OCI-M1 (cell line): ENCODE results near the gene DENND1A.

ENCODE experiments used
- DNase-seq: peaks from one replicate; lab custom pipeline; 2025; lab: John Stamatoyannopoulos, UW

DENND1A gene

DNA sequence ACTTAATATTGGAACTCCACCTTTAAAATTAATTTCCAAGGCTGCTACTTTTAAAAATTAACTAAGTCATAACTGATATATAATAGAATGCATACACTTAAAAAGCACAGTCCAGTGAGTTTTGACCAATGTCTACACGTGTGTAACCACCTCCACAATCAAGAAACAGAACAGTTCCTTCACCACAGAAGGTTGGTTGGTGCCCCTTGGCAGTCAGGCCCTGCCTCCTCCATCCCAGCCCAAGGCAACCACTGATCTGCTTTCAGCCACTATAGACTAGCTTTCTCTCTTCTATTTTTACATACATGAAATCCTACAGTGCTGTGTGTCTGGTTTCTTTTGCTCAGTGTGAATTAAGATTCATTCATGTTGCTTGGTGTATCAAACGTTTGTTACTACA is 358.7 kb downstream of the DENND1A start:
- DNase-seq, result no peak

- DNase-seq, result no peak
These were observed 360.9 kb downstream of the DENND1A start for GRCh38 chr9:123568691-123569688.

DNA sequence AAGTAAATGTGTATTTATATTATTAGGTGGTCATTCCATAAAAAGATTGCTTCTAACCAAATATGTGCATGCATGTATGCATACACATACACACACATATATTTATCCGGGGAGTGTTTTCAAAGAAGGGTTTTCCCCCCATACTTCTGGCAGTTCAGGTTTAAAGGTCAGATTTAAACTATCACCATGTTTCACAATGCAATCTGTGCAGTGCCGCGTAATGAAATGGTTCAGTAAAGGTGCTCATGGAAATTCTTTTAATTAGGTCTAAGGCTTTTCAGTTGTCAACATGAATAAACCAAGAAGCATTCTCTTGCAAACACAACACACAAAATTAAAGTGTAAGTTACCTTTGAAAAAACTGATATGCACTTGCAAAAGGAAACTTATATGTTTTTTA is 362.9 kb downstream of the DENND1A start:
- DNase-seq, result no peak

DNA sequence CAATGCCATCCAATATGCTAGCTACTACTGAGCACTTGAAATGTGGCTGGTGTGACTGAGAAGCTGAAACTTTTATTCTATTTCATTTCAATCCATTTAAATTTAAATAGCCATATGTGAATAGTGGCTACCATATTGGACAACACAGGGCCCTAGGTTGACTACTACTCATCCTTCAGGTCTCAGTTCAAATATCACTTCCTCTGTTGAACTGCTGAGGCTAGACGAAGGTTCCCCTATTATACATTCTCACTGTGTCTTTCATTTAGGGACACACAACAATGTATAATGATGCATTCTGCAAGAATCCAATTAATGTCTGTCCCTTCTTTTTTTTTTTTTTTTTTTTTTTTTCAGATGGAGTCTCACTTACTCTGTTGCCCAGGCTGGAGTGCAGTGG is 365.3 kb downstream of the DENND1A start:
- DNase-seq, result no peak

GRCh38 chr9:123562844-123563346 is 367.0 kb downstream of the DENND1A start:
- peak; percentile 19 for DNase-seq

GRCh38 chr9:123561046-123561445 is 368.9 kb downstream of the DENND1A start:
- no peak for DNase-seq

GRCh38 chr9:123556464-123557435 is 373.2 kb downstream of the DENND1A start:
- DNase-seq, result peak; percentile 11

GRCh38 chr9:123555646-123556045 is 374.3 kb downstream of the DENND1A start:
- DNase-seq, result no peak

GRCh38 chr9:123552530-123552929 is 377.4 kb downstream of the DENND1A start:
- no peak for DNase-seq

DNA sequence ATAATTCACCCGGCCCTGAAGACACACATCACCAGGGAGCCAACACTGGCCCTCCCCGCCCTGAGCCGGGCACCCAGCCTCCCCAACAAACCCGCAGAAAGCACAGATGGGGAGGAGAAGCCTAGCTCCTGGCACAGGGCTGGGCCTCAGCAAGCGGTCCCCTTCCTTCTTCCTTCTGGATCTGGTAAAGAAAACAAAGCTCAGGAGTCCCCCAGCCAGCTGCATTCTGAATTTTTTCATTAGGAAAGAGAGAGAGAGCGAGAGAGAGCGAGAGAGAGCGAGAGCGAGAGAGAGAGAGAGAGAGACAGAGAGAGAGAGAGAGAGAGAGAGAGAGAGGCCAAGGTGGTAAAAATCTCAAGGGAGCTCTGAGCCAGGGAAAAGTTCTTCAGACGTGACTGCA is 378.2 kb downstream of the DENND1A start:
- DNase-seq, result no peak

DNA sequence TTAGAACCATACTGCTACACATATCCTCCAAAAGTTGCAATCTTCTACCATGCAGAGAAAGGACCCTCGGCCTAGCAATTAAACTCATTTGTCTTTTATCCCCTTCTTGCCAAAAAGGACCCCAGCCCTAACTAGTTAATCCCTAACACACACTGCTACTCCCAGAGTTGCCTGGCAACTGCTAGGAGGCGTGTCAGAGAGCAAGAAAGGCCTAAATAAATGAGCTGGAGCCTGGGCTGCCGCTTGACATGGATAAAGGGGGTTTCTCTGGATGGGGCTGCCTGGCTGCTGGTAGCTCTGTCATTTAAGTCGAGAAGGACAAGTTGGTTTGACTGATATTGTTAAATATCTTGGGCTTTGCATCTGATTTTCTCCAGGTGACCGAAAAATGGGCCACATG is 379.1 kb downstream of the DENND1A start:
- DNase-seq, result no peak

GRCh38 chr9:123550012-123550411 is 379.9 kb downstream of the DENND1A start:
- DNase-seq, result peak; percentile 25

GRCh38 chr9:123548741-123549545 is 381.0 kb downstream of the DENND1A start:
- DNase-seq, result peak; percentile 78

DNA sequence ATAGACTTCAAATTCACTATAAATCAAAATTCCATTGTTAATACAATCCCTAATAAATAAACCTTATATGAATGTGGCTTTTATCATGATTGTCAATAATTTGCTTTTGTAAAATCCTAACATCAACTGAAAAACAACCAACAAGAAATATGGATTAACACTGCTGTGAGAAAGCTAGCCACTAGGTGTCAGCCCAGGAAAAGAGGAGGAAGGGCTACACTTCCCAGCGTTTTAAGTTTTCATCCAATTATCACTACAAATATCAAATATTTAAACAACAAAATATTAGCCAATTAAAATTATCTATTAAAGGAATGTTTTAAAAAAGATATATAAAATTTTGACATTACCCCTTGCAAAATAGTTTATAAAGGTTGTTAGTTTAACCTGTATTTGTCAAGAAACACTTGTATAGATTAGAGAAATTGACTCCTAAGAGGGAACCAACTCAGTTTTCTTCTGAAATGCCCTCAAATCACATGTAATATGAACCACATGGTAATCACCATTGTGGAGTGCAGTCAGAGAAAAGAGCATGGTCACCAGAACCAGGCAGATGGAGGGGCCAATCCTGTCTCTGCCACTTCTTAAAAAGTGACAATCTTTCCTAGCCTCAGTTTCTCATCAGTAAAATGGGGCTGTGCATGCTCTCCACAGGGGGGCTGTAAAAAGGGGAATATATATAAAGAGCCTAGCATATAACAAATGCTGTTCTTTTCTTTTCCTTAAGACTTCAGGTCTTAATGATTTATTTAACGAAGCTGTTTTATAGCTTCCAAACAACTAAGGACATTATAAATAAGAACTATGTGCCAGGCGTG is 385.7 kb downstream of the DENND1A start:
- peak; percentile 55 for DNase-seq

GRCh38 chr9:123543492-123543891 is 386.4 kb downstream of the DENND1A start:
- DNase-seq, result no peak

GRCh38 chr9:123542435-123543225 is 387.3 kb downstream of the DENND1A start:
- no peak for DNase-seq

DNA sequence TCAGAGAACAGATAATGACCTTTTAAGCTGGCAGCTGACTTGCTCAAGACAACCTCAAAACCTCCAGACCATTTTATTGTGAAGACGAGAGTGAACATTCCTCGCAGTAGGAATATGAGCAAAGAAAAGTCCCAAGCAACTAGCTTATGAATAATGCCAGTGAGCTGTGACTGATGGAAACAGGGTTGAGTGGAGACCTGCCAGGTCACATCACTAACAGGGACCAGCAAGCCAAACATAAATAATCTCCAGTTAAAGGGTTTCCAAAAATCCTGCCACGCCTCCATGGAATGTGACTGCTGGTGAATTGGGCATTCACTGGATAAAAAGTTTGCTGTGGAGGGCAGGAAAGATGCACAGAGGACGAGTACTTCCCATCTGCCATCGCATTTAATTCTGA is 388.5 kb downstream of the DENND1A start:
- DNase-seq, result no peak

- no peak for DNase-seq
These were observed 389.5 kb downstream of the DENND1A start for GRCh38 chr9:123540457-123540856.

DNA sequence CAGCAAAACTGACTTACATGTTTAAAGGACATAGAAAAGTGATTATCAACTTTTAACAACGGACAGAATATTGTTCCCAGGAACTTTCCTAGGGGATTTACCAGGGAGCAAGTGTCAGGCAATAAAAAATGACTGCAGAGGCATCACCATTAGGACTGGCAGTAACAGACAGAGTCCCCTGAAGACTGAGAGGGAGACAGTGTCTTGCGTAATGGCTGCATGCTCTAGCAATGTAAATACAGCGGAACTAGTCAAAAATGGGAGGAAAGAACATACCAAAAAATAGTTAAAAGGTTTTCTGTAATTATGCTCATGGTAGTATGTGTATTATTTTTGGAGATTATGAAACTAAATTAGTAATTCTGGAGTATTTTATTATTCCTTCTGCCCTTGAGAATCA is 392.1 kb downstream of the DENND1A start:
- DNase-seq, result no peak

DNA sequence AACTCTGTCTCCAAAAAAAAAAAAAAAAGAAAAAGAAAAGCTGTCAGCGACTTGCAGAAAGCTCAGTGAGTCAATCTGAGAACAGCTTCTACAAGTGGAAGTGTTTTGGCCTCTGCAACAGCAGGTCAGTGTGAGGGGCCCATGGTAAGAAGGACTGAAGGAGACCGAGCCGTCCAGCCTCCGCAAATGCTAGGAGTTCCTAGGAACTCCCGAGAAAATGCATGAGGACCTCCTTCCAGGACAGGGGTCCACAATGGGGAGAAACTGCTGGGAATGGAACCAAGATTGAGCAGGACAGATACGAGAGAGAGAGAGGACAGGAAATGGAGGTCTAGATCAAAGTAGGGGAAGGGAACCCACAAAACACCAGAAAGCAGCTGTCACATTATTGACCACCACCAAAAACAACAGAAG is 393.5 kb downstream of the DENND1A start:
- DNase-seq, result no peak
